SK-MEL-5 (cell line): ENCODE data around the gene ACE. TPM values are rescaled to one million over a fixed set of nuclear protein-coding genes. Genes with fewer than 3 reads are reported as not detected.
"Not testable (repeated sequence)": the region's sequence is repeated elsewhere in the genome, so short reads cannot be mapped to it uniquely, and the experiment has no call there.

Source experiments
- DNase-seq: peaks from one replicate; pipeline ENCODE4 v3.0.0-alpha.2; 2016; ENCODE audit warnings: low read depth, low spot score
- in situ Hi-C: cut with HindIII; loops from 2 replicates; pipeline ENCODE4 v1.10.0; 2016; ENCODE audit warnings: low sequenced_read_pairs, high pct_unique_total_duplicates, low pct_unique_long_range_greater_than_20kb
- total RNA-seq: library from RNA; depleted of rRNA; stranded (reverse); fragments of >200 nt; shearing (Covaris generic); gene quantifications from 2 replicates; pipeline ENCODE4 v1.2.3, GENCODE V29; 2014

Gene ACE
- total RNA-seq, 1 experiment from 2014 or later, result 0.08 TPM

DNA sequence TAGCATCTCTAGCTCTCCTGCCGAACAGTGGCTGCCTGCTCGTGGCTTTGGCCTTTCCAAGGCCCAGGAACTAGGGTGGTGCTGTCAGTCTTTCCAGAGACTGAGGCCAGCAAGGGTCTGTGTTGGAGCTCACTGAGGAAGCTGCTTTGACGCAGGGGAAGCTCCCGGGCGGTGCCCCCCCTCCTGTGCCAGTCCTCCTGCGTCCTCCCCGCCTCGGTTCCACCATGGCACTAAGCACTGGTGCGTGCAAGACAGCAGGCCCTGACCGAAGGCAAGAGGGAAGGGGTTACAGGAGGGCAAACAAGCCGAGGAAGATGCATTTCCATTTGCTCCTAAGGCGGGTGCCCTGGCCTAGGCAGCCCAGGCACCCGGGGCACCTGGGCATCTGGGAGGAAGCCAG lies 35.2 kb upstream of the ACE start:
- in situ Hi-C loops, result no loop called here
- no peak for DNase-seq

DNA sequence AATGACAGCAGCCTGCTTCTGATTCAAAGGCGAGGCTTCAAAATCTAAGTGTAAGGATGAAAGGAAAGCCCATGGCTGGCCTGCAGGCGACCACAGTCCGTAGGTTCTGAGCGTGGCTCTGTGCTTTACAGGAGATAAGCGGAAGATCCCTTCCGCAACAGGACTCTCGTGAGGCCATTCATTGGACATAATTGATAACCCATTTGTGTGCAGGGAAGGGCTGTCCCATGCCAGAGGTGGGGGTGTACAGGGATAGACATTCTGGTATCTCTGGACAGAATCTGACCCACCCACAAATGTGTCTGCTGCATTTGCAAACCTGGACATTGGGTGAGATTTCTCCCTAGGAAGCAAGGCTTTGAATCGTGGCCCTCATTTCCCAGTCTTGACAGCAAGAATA lies 34.8 kb upstream of the ACE start:
- in situ Hi-C loops, result no loop called here

DNA sequence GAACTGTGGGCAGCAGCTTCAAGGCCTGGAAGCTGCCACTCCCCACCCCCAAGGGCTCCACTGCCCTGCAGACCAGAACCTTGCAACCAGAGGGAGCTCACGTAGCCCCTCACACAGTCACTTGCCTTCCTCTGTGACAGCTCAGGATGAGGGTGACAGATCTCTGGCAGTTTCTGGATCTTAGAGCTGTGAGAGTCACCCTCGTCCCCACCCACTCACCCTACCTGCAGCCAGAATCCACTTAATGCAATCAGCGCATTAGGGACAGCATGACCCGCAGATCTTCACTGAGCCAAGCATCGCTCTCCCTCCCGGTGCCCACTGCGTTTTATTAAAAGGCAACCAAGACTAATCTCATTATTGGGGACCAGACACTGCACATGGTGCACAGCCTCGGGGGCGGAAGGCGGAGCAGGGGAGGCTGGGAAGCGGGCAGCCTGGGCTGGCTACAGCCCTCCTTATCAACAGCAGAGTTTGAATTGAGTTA lies 34.3 kb upstream of the ACE start:
- in situ Hi-C loops, result no loop called here
- no peak for DNase-seq

More for the DNA sequence above, 34.8 kb upstream of the ACE start:
- DNase-seq, result no peak

DNA sequence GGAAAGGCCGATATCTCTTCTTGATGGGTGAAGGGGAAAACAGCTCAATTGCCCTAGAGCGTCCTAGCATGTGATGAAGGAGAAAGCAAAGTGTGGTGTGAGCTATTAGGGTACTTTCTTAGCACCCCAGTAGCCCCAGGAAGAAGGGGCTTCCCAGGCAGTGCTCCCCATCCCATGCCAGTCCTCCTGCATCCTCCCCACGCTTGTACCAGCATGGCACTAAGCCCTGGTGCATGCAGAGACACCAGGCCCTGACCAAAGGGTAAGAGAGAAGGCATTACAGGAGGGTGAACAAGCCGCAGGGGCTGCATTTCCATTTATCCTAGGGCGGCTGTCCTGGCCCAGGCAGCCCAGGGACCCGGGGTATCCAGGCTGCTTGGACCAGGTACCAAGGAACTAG lies 33.8 kb upstream of the ACE start:
- no peak for DNase-seq
- in situ Hi-C loops, result no loop called here

DNA sequence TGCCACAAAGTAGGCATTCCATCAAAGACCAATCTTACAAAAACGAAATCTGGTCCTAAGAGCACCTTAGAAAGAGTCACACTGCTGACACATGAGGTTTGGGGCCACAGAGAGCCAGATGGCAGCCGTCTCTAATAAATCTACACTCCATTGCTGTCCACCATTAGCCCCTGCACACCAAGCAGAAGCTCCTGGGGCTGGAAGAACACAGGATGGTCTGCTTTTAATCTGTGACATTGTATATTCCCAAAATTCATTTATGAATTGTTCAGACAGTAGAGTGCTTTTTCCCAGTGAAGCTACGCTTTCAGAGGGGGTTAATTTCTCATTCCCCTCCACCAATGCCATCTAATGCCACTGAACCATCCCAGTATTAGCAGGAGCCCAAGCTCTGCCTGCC lies 32.4 kb upstream of the ACE start:
- no peak for DNase-seq
- in situ Hi-C loops, result no loop called here

DNA sequence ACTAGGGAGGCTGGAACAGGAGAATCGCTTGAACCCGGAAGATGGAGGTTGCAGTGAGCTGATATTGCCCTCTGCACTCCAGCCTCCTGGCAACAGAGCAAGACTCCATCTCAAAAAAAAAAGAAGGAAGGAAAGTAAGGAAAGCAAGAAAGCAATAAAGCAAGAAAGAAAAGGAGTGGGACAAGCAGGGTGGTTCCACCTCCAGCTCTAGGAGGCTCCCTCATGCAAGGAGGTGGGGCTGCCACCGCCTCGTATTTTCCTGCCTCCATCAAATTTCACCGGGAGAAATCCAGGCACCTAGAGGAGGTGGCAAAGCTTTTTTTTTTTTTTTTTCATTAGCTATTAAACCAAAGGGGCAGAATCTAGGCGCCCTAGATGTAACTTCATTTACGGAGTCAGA lies 31.8 kb upstream of the ACE start:
- in situ Hi-C loops, result no loop called here
- no peak for DNase-seq

DNA sequence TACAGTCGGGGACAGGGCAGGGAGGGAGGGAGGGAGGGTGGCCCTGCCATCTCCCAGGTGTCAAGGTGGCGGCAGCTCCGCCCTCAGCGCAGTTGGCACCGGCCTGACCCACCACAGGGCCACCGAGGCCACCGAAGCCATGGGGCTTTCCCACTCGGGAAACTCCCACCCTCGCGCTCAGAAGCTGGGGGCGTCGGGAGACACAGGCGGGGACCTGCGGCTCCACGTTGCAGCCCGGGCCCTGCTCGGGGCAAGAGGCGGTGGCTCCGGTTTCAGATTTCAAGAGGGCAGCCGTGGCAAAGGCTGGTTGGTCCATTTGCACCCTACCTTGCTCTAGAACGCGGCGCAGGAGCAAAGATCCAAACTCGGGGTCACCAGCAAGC lies 31.3 kb upstream of the ACE start:
- no peak for DNase-seq
- in situ Hi-C loops, result no loop called here

DNA sequence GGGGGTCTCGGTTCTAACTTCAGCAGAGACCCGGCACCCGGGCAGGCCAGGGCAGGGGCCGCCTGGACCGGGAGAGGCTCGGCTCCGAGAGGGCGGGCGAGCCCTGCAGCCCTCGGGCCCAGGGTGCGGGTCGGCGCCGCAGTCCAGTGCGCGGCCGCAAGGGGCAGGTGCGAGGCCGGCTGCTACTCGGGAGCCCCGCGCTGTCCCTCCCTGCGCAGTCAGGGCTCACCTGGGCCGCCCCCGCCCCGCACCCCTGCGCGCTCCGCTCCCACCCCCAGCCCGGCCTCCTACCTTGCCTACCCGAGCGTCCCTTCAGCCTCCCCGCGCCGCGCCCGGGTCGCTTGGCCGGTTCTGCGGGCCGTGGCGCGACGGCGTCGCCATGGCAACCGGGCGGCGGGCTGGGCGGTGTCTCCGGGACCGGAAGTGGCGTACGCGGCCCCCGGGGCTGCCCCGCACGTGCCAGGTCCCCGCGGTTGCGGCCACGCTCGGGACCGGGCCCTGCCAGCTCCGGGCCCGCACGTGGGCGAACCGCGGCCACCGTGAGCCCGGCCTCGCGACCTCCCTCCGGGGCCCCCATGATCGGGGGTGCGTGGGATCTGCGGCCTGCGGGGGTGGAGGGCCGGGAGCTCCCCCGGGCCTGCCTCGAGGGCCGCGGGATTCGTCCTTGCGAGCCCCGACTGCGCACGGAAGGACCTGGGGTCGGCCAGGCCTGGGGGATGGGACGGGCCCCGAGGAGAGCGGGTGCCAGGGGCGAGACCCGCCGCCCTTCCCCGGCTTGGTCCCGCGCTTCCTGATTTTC lies 30.7 kb upstream of the ACE start, which contains the start of gene CYB561:
TSS of gene CYB561 (minus strand) at position 353 of the 799 bp plus-strand sequence. CDS start 8,759 bp downstream, outside the sequence.
- in situ Hi-C loops, result no loop called here
- peak; percentile 37 for DNase-seq

DNA sequence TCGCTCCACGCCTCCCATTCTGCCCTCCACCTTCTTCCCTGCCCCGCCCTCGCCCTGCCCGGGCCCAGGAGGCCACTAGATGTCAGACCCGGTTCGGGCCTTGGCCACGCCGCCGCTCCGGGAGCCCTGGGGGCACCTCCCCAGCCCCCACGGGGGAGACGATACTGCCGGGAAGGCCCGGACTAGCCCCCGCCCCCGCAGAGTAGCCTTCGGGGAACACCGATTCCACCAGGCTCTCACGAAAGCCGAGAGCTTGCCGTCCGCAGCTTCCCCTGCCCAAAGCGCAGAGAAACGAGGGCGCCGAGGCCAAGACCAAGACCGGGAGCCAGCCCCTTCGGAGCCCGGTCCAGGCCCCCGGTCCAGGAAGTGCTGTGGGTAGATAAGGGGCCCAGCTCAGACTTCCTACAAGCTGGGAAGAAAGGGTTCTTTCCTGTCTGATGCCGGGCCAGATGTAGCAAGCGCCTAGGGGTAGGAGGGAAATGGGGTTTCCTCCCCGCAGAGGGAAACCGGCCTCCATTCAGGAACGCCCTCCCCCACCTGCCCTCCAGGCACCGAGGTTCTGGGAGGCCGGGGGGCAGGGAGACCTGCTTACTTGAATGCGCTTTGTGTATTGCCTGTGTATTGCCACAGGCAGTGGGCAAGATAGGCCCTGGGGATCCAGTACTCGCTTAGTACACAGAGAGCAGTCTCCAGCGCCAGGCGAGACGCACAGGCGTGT lies 29.9 kb upstream of the ACE start:
- in situ Hi-C loops, result no loop called here
- no peak for DNase-seq

DNA sequence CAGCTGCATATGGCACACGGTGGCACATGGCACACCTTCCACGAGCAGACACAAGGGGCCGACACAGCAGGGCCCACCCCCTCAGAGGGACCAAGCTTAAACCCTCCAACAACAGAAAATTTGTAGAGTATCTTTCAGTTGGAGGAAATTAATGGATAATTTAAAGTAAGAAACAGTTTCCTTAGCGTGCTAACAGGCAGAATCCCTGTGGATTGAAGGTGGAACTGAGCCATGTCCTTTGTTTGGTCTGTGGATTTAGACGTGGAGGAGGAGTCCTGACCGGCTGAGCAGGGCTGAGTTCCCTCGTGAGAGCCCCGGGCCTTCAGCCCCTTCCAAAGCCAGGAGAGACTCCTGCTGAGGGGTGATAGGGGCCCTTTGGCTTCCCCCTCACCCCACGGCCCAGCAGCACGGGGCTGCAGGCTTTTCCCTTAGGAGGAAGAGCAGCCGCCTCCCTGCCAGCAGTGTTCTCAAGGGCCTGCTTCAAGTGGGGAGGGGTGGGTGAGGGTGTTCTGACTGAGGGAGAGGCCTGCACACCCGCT lies 29.3 kb upstream of the ACE start:
- no peak for DNase-seq
- in situ Hi-C loops, result no loop called here

DNA sequence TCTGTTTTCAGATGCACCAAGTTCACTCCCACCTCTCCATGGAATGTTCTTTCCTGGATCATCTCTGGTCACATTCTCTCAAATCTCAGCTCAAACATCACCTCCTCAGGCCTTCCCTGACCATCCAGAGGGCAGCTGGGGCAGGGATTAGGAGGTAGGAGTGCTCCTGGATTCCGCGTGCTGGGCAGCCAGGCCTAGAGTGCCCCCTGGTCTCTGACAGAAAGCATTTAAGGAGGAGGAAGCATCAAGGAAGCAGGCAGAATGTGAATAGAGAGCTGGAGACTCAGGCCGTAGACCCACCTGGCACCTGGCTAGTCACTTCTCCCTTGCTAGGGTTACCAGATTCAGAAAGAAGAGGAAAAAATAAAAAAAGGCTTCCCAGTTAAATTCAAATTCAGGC lies 28.2 kb upstream of the ACE start:
- in situ Hi-C loops, result no loop called here

DNA sequence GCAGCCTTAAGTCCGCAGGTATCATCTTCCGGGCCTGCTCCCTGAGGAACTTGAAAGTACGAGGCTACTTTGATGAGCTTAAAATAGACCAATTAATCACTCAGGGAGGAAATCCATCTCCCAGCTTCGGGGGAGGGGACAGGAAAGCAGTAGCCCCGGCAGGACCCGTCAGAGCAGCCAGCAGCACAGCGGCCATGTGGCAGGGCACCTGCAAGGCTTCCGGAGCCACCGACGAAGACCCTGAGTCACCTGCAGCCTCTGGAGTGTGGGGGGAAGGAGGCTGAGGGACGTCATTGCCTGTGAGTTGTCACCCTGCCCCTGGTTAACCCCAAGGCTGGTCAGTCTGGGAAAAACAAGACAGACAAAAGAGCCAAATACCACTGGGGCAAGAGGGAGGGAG lies 26.3 kb upstream of the ACE start:
- in situ Hi-C loops, result no loop called here
- DNase-seq, result no peak

More for the DNA sequence above, 28.2 kb upstream of the ACE start:
- DNase-seq, result no peak

DNA sequence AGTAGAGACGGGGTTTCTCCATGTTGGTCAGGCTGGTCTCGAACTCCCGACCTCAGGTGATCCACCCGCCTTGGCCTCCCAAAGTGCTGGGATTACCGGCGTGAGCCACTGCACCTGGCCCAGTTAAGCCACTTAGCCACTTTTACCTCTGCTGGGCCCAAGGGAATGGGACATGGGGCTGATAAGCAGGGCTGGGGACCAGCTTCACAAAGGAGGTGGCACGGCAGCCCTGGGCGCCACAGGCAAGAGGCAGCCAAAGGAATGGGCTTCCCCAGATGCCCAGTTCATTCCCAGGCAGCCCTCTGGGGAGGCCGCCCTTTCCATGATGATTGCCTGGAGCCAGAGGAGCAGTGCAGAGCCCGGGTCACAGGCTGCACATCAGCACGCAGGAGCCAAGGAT lies 25.7 kb upstream of the ACE start:
- in situ Hi-C loops, result no loop called here

DNA sequence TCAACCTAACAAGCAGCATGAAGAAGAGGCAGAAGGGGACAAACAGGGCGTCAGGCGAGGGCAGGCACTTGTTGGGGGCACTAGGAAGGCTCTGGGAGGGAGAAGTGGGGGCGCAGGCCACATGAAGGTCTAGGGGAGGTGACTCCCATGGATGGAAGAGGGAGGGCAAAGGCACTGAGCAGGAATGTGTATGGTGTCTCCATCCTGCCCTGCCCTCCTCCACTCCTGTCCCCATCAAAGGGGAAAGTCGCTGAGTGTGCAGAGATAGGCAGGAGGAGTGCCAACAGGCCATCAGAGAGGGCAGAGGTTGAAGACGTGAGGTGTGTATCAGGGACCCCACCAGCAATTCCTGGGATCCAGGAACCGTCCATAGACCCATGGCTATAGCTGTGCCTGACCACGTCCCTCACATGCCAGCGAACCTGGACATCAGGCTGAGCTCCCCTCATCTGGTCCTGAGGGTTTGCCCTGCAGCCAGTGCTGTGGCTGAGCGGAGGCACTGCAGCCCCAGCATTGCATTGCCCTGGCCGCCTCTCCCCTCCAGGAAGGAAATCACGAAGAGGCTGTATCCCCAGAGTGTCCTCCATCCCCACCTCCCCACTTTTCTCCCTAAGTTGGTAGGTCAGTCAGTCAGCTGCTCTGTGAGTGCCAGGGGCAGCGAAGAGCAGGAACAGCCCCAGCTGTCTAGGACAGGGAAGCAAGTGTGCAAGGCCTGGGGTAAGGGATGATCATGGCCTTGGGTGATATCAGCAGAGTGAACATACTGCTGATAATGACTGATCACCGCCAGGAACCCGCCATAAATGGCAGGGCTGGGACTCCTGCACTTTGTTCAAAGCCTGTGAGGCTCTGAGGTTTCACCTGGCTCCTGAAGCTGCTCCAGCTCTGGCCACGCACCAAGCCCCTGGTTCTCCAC lies 24.6 kb upstream of the ACE start:
- in situ Hi-C loops, result no loop called here
- DNase-seq, result no peak

More for the DNA sequence above, 25.7 kb upstream of the ACE start:
- DNase-seq, result no peak

DNA sequence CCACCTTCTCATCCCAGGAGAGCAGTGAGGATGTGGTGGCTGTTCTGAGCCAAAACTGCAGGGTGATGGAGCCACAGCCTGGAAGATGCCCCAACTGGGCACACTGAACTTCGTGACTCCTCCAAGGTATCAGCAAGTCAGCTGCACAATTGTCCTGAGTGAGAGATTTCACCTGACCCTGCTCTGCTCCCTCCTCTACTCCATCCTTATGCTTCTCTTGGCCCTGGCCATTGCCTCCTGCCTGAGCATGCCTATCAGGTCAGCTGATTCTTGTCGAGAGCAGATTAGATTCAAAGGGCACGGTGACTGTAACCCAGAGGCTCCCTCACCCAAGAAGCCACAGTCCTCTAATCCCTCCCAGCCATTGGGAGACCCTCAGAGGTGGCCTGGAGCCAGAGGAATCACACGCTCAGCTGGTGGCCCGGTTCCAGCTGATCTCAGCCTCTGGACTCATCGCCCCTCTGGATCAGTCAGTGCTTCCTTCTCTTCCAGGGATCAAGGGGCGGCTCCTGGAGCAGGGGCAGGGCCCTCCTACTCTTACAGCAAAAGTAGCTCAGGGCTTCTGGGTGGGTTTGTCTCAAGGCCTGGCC lies 23.8 kb upstream of the ACE start:
- no peak for DNase-seq
- in situ Hi-C loops, result no loop called here

DNA sequence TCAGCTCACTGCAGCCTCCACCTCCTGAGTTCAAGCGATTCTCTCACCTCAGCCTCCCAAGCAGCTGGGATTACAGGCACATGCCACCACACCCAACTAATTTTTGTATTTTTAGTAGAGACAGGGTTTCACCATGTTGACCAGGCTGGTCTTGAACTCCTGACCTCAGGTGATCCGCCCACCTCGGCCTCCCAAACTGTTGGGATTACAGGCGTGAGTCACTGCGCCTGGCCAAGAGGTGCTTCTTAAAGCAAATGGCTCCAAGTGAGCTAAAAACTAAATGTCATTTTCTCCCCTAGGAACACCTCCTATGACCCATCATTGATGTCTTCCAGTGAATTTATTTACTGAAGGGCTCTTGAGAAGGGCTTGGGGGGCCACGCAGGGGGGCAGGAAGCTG lies 22.5 kb upstream of the ACE start:
- in situ Hi-C loops, DNase-seq: not testable (repeated sequence)

DNA sequence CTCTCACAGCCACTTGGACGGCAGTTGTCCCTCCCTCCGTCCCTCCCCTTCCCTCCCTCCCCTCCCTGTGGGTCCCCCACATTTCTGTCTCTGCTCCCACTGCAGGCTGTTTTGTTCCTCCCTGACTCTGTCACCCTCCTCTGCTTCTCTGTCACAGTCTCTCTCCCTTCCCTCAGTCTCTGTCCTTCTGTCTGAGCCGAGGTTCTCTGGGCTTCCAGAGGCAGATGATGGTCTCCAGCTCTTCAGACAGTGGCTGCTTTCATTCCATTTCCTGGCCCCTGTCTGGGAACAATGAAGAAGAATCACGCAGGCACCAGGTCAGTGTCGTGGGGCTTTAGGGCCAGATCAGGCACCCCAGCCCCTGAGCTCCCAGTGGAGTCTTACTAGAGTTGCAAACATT lies 21.9 kb upstream of the ACE start:
- in situ Hi-C loops, result no loop called here
- peak; percentile 52 for DNase-seq
